GM18520 (cell line): ENCODE results near the gene EPB41L5.
"Not testable (repeated sequence)": the region's sequence is repeated elsewhere in the genome, so short reads cannot be mapped to it uniquely, and the experiment has no call there.

Experiments used
- ATAC-seq: cut with Tn5 transposase; IDR thresholded peaks from one replicate; pipeline ENCODE4 v1.9.1; 2021; ENCODE audit not compliant: unreplicated experiment

Gene EPB41L5

GRCh38 chr2:120012771-120013596 lies at the start of gene EPB41L5:
Gene EPB41L5, plus strand, starts transcription at chr2:120013077. Its CDS starts 6,008 bp downstream, at chr2:120019085.
- ATAC-seq: peak; percentile 89

GRCh38 chr2:119981896-119982295 lies 31.0 kb upstream of the EPB41L5 start:
- no peak for ATAC-seq

GRCh38 chr2:119982506-119982905 lies 30.4 kb upstream of the EPB41L5 start:
- no peak for ATAC-seq

DNA sequence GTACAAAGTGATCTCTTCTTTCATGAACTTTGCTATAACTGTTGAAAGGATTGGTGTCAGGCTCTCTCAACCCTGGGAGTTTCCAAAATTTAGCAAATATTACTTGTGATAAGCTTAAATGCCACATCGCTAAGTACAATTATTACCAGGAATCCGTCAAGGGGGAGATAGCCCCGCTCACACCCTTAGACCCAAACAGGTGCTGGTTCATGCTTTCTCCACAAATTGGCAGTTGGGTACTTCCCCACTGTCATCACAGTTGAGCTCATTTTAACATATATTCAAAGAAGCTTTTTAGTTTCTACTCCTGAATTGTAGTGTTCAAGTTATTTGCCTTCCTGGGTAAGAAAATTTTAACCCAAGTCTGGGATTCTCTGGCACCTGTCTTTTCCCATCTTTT lies 29.8 kb upstream of the EPB41L5 start:
- no peak for ATAC-seq

- ATAC-seq: no peak
Measured at GRCh38 chr2:119996148-119996547, 16.7 kb upstream of the EPB41L5 start.

DNA sequence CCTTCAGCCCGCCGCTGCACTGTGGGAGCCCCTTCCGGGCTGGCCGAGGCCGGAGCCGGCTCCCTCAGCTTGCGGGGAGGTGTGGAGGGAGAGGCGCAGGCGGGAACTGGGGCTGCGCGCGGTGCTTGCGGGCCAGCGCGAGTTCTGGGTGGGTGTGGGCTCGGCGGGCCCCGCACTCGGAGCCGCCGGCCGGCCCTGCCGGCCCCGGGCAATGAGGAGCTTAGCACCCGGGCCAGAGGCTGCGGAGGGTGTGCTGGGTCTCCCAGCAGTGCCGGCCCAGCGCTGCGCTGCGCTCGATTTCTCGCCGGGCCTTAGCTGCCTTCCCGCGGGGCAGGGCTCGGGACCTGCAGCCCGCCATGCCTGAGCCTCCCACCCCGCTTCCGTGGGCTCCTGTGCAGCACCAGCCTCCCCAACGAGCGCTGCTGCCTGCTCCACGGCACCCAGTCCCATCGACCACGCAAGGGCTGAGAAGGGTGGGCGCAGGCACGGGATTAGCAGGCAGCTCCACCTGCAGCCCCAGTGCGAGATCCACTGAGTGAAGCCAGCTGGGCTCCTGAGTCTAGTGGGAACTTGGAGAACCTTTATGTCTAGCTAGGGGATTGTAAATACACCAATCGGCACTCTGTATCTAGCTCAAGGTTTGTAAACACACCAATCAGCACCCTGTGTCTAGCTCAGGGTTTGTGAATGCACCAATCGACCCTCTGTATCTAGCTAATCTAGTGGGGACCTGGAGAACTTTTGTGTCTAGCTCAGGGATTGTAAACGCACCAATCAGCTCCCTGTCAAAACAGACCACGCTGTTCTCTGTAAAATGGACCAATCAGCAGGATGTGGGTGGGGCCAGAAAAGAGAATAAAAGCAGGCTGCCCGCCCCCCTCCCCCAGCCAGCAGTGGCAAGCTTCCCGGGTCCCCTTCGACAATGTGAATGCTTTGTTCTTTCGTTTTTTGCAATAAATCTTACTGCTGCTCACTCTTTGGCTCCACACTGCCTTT lies 15.7 kb upstream of the EPB41L5 start:
- not testable (repeated sequence) for ATAC-seq

DNA sequence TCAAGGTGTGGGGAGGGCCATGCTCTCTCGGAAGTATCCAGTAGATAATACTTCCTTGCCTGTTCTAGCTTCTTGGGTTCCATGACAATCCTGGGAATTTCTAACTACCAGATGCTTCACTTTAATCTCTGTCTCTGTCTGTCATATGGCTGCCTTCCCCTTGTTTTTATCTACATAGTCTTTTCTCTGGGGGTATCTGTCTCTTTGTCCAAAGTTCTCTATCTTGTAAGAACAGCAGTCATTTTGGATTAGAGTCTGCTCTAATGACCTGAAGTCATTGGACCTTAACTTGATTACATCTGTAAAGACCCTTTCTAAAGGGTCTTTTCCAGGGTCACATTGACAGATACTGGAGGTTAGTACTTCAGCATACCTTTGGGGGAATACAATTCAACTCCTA lies 11.4 kb upstream of the EPB41L5 start:
- no peak for ATAC-seq

GRCh38 chr2:120004254-120004653 lies 8.6 kb upstream of the EPB41L5 start:
- no peak for ATAC-seq

DNA sequence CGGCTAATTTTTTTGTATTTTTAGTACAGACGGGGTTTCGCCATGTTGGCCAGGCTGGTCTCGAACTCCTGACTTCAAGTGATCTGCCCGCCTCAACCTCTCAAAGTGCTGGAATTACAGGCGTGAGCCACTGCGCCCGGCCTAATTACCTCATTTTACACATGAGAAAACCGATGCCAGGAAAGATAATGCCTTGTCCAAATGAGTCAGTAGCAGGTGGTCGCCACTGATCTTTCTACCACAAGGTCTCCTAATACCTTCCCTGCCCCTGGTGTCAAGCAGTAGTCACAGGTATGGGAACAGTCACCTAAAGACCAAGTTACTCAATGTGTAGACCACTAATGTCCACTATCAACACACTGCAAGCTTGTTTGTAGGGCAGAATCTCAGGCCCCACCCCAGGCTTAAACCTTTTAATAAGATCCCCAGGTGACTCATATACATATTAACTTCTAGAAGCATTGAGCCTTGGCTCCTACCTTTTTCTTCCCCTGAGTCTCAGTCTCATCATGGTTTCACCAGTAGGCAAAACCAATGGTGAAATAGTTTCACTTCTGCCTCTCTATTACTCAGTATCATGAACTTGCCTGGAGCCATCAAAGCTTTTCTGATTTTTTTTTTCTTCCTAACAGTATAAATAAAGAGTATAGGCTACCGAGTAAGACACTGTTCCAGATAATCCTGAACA lies 6.9 kb upstream of the EPB41L5 start:
- peak; percentile 45 for ATAC-seq

- no peak for ATAC-seq
Measured at GRCh38 chr2:120007851-120008250, 5.0 kb upstream of the EPB41L5 start.

DNA sequence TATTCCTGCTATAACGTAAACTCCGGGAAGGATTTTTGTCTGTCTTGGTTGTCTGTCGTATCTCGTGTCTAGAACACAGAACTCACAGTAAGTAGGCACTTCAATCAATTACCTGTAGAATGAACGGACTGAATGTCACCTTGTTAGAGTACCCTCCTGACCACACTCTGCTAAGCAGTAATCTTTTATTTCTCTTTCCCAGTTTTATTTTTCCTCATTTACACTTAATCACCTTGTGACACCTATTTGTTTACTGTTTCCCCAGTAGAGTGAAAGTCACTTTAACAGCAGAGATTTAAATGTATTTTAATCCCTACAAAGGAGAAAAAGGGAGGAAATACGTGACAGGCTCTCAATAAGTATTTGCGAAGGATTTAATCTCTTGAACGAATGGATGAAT lies 514 bp upstream of the EPB41L5 start:
- no peak for ATAC-seq

DNA sequence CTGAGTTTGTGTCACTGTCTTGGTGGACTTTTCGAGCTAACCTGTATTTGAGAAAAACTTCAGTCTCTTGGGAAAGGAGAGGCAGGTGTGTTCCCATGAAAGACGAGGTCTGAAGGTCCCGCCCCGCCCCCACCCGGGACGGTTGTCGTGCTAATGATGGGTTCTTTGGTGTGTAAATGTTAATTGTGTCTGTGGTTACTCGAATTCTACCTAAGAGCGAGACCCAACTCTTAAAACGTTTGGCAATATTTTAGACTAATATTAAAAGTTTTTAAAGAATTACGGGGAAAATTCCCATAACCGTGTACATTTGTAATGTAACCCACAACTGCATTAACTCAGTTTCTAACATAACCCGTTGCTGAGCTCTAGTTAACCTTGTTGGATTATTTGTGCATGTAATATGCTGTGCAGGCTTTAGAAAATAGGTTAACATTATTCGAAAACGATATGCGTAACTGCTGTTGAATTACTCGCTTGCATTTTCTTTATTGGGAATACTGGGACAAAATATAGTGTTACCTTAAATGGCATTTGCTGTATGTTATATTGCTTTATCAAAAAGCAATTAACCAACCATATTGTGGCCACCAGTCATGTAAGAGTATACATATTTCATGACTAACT lies 833 bp downstream of the EPB41L5 start:
- ATAC-seq: no peak

GRCh38 chr2:120014226-120014980 lies 1.5 kb downstream of the EPB41L5 start:
- no peak for ATAC-seq

- no peak for ATAC-seq
Measured at GRCh38 chr2:120016800-120017199, 3.9 kb downstream of the EPB41L5 start.

DNA sequence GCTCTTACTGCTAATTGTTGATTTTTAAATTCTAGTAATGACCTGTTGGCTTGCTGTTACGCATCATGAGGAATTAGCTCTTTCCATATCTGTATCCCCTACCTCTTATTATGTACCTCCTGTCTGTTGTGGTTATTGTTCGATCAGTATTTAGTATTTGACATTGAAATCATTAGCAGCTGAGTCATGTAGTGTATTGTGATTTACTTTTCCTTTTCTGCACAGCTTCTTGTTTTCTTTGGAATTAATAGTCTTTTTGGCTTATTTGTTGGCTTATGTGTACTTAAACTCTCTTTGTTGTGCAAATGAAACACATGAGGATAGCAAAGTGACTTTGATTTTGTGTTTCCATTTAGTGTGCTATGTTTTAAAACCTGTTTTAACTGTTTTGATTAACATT lies 4.3 kb downstream of the EPB41L5 start:
- no peak for ATAC-seq

DNA sequence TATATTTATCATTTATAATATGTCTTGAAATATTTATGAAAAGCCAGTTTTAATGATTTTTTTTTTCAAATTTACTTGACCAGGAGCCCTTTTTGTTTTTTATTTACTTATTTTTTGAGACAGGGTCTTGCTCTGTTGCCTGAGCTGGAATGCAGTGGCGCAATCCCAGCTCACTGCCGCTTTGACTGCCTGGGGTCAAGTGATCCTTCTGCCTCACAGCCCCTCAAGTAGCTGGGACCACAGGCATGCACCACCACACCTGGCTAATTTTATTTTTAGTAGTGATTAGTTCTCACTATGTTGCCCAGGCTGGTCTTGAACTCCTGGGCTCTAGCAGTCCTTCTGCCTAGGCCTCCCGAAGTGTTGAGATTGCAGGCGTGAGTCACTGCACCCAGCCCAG lies 5.7 kb downstream of the EPB41L5 start:
- ATAC-seq: no peak

DNA sequence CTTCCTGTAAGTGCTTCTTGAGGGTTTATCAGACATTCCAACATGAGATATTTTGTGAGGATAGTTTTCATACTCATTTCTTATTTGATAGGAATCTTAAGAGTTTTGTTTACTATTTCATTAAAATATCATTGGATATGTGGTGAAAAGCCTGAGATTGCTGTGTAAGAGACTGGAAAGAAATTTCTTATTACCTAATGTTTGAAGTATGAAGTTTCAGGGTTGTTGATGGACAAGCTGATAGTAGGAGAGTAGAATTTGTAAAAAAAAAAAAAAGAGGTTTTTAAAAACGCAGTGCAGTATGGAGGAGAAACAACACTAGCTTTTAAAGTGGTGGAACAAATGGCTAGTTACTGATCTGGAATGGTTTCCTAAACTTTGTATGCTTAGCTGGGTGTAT lies 7.7 kb downstream of the EPB41L5 start:
- no peak for ATAC-seq

- not testable (repeated sequence) for ATAC-seq
Measured at GRCh38 chr2:120022505-120022904, 9.6 kb downstream of the EPB41L5 start.

- ATAC-seq: no peak
Measured at GRCh38 chr2:120026890-120027289, 14.0 kb downstream of the EPB41L5 start.

DNA sequence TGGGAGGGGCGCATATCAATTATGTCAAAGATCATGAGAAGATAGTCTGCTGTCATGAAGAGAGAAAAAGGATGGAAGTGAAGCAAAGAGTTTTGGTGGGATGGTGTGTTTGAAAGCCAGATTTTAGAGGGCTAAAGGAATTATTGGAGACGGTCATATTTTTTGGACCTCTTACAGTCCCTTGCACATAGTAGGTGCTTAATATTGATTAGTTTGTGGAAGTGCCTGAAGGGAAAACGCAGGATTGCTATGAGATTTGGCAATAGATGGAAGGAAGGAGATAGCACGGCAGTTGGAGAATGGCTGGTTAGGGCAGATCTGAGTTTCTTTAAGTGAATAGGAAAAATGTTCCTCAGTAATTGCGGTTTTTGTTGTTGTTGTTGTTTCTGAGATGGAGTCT lies 15.9 kb downstream of the EPB41L5 start:
- no peak for ATAC-seq
